Stimulated activated CD4-positive, alpha-beta T cell treated with anti-CD3 and anti-CD28 coated beads, Interleukin-12 subunit alpha, Interleukin-12 subunit beta, amount 100 ng/mL, for 24 hours (primary cell): ENCODE measurements around the gene IARS1.

Source experiments
- DNase-seq, 2 experiments: peaks; one replicate each; pipeline ENCODE4 v3.0.0-alpha.2; 2020; ENCODE audit warnings: low read depth in 2 of 2

IARS1 gene

GRCh38 chr9:92293452-92294296 lies at the start of gene IARS1:
IARS1 (minus strand) TSS chr9:92293697; CDS start chr9:92289419, 4,278 bp downstream.
- DNase-seq, result peak; percentile 100

GRCh38 chr9:92342825-92343488 lies 49.5 kb upstream of the IARS1 start:
- no peak for DNase-seq

- no peak for DNase-seq
Measured at GRCh38 chr9:92341578-92341977, 48.1 kb upstream of the IARS1 start.

- no peak for DNase-seq
Measured at GRCh38 chr9:92333282-92333634, 39.8 kb upstream of the IARS1 start.

GRCh38 chr9:92332577-92333281 lies 39.2 kb upstream of the IARS1 start:
- no peak for DNase-seq

GRCh38 chr9:92328225-92328624 lies 34.7 kb upstream of the IARS1 start:
- no peak for DNase-seq

- no peak for DNase-seq
Measured at GRCh38 chr9:92327283-92327850, 33.9 kb upstream of the IARS1 start.

- DNase-seq, result no peak
Measured at GRCh38 chr9:92325991-92326500, 32.5 kb upstream of the IARS1 start.

- DNase-seq, result peak; percentile 69 to 73
Measured at GRCh38 chr9:92325269-92325990, 31.9 kb upstream of the IARS1 start, which contains the start of the genes CENPP and NOL8. CENPP (plus strand) TSS chr9:92325953. NOL8 (minus strand) TSS chr9:92325350; CDS start chr9:92324161, 1,189 bp downstream.

GRCh38 chr9:92324889-92325268 lies 31.4 kb upstream of the IARS1 start:
- DNase-seq, result no peak

- no peak for DNase-seq
Measured at GRCh38 chr9:92324431-92324830, 30.9 kb upstream of the IARS1 start.

GRCh38 chr9:92315456-92315855 lies 22.0 kb upstream of the IARS1 start:
- no peak for DNase-seq

- DNase-seq, result no peak
Measured at GRCh38 chr9:92313624-92314012, 20.1 kb upstream of the IARS1 start.

GRCh38 chr9:92312887-92313623 lies 19.6 kb upstream of the IARS1 start:
- no peak for DNase-seq

- DNase-seq, result no peak
Measured at GRCh38 chr9:92310562-92310961, 17.1 kb upstream of the IARS1 start.

- no peak for DNase-seq
Measured at GRCh38 chr9:92308893-92309292, 15.4 kb upstream of the IARS1 start.

GRCh38 chr9:92300936-92301335 lies 7.4 kb upstream of the IARS1 start:
- DNase-seq, result no peak

GRCh38 chr9:92299116-92299515 lies 5.6 kb upstream of the IARS1 start:
- DNase-seq, result no peak

- no peak for DNase-seq
Measured at GRCh38 chr9:92298036-92298435, 4.5 kb upstream of the IARS1 start.

GRCh38 chr9:92297611-92298010 lies 4.1 kb upstream of the IARS1 start:
- no peak for DNase-seq

GRCh38 chr9:92295827-92296258 lies 2.3 kb upstream of the IARS1 start:
- DNase-seq, result no peak
